Caco-2 (cell line): ENCODE results near the gene OR2J2. TPM values are rescaled to one million over a fixed set of nuclear protein-coding genes. Genes with fewer than 3 reads are reported as not detected.

Experiments
- BruUV-seq: library from RNA; stranded (reverse); fragments of 400-500 nt; replicated peaks from 2 replicates; lab custom pipeline; 2021; lab: Mats Ljungman, UMichigan
- CTCF ChIA-PET: fragments of 300-600 bp; sonication (Branson Sonifier 250); formaldehyde crosslinking; loops from one replicate; lab custom pipeline; 2022; ENCODE audit warnings: antibody characterized with exemption; lab: Charles Lee
- POLR2A ChIA-PET: fragments of 300-600 bp; sonication (Branson Sonifier 250); formaldehyde crosslinking; loops from one replicate; lab custom pipeline; 2022; ENCODE audit warnings: antibody characterized with exemption; lab: Charles Lee
- DNase-seq, 2 experiments: peaks; one replicate each; pipeline versions ENCODE4 v3.0.0 to v3.0.0-alpha.2; 2020 to 2022
- H3K27me3 ChIP-seq: replicated peaks from 2 replicates; pipeline ENCODE4 v1.6.0; 2011; ENCODE audit warnings: low read length; ENCODE audit not compliant: control insufficient read depth, insufficient read depth
- H3K36me3 ChIP-seq: 2 replicates; pipeline ENCODE4 v1.5.1; 2011; ENCODE audit warnings: low read length; ENCODE audit not compliant: control insufficient read depth, insufficient read depth
- H3K4me1 ChIP-seq: fragments of 250-450 bp; sonication (Bioruptor Pico); 2 replicates; pipeline ENCODE4 v1.5.1; 2020; ENCODE audit warnings: mild to moderate bottlenecking
- H3K4me3 ChIP-seq: 2 replicates; pipeline ENCODE4 v1.5.1; 2011; ENCODE audit warnings: low read depth, mild to moderate bottlenecking, control low read depth, low read length
- H3K9me3 ChIP-seq: fragments of 250-450 bp; sonication (Bioruptor Pico); 2 replicates; pipeline ENCODE4 v1.5.1; 2020; ENCODE audit warnings: mild to moderate bottlenecking, moderate library complexity
- H3K27ac Mint-ChIP-seq: one replicate; pipeline ENCODE4 v1.8.0; 2022; ENCODE audit warnings: mixed read lengths; ENCODE audit not compliant: unreplicated experiment
- H3K27me3 Mint-ChIP-seq: one replicate; pipeline ENCODE4 v1.8.0; 2022; ENCODE audit warnings: mixed read lengths; ENCODE audit not compliant: insufficient read depth, unreplicated experiment
- H3K36me3 Mint-ChIP-seq: one replicate; pipeline ENCODE4 v1.8.0; 2022; ENCODE audit warnings: mild to moderate bottlenecking, mixed read lengths; ENCODE audit not compliant: insufficient read depth, unreplicated experiment
- H3K4me1 Mint-ChIP-seq: one replicate; pipeline ENCODE4 v1.8.0; 2022; ENCODE audit warnings: low read depth, mixed read lengths; ENCODE audit not compliant: unreplicated experiment
- H3K4me3 Mint-ChIP-seq: one replicate; pipeline ENCODE4 v1.8.0; 2022; ENCODE audit warnings: mild to moderate bottlenecking, moderate library complexity, mixed read lengths; ENCODE audit not compliant: unreplicated experiment
- H3K9me3 Mint-ChIP-seq: one replicate; pipeline ENCODE4 v1.8.0; 2022; ENCODE audit warnings: mixed read lengths; ENCODE audit not compliant: unreplicated experiment
- intact Hi-C: fragments of 100-400 bp; cut with micrococcal nuclease; formaldehyde crosslinking; loops from one replicate; pipeline ENCODE4 v1.10.0; 2022; ENCODE audit not compliant: unreplicated experiment
- total RNA-seq: library from RNA; stranded (reverse); gene quantifications from 2 replicates; pipeline ENCODE4 v1.2.3, GENCODE V29; 2022
- TF ChIP-seq, protein P1 (sequence below), 2 experiments: fragments of 200-600 bp in 1 of 2; IDR thresholded peaks; 1 replicate in 1 of 2; 2 replicates in 1 of 2; pipeline versions ENCODE4 v1.5.1 to v1.8.0; 2011 to 2022; ENCODE audit warnings: antibody characterized with exemption in 1 of 2, control low read depth in 1 of 2, inconsistent platforms in 1 of 2, low read depth in 1 of 2, low read length in 1 of 2, mild to moderate bottlenecking in 1 of 2, moderate library complexity in 1 of 2; ENCODE audit not compliant: insufficient read depth in 1 of 2, severe bottlenecking in 1 of 2, unreplicated experiment in 1 of 2

Gene OR2J2
- total RNA-seq, 1 experiment from 2014 or later: not detected

DNA sequence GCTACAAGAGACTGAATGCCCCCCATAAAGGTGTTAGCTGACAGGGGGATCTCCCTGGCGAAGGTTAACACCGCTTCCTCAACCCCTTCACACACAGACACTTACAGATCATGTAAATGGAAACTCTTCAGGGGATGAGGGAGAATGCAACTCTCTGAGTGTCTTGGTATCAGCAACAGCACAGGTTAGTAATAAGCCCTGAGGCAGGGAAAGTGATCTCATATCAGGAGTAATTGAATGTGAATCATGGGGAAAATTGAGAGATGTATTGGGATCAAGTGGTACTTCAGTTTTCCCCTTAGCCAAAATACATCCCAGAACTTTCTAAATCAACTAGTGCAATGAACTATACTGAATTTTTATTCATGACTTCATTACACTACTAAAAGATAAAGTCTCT is 39.0 kb upstream of the OR2J2 start:
- no peak overlapping the region for H3K4me3 Mint-ChIP-seq
- POLR2A ChIA-PET: no interaction called here
- intact Hi-C loops: no loop called here
- H3K4me1 Mint-ChIP-seq: no peaks in the 10 kb centered on the region
- Histone ChIP-seq H3K9me3 (no peaks in the 10 kb centered on the region), H3K36me3 (no peaks in the 10 kb centered on the region), H3K4me3 (no peak overlapping the region), H3K4me1 (no peaks in the 10 kb centered on the region), H3K27me3 (no peaks in the 10 kb centered on the region)
- H3K27ac Mint-ChIP-seq: no peak overlapping the region
- no TSS peak for BruUV-seq
- H3K9me3 Mint-ChIP-seq: no peaks in the 10 kb centered on the region
- TF ChIP-seq, protein P1, sequence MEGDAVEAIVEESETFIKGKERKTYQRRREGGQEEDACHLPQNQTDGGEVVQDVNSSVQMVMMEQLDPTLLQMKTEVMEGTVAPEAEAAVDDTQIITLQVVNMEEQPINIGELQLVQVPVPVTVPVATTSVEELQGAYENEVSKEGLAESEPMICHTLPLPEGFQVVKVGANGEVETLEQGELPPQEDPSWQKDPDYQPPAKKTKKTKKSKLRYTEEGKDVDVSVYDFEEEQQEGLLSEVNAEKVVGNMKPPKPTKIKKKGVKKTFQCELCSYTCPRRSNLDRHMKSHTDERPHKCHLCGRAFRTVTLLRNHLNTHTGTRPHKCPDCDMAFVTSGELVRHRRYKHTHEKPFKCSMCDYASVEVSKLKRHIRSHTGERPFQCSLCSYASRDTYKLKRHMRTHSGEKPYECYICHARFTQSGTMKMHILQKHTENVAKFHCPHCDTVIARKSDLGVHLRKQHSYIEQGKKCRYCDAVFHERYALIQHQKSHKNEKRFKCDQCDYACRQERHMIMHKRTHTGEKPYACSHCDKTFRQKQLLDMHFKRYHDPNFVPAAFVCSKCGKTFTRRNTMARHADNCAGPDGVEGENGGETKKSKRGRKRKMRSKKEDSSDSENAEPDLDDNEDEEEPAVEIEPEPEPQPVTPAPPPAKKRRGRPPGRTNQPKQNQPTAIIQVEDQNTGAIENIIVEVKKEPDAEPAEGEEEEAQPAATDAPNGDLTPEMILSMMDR (IDR thresholded peaks at IDR 0.05; ENCODE audit: insufficient read depth in 1 of 2, low read depth in 1 of 2, low read length in 1 of 2, severe bottlenecking in 1 of 2, unreplicated experiment in 1 of 2): no peak
- DNase-seq: no peak
- H3K27me3 Mint-ChIP-seq: peaks cover 6% of the 10 kb centered on the region
- CTCF ChIA-PET: no interaction called here
- no peaks in the 10 kb centered on the region for H3K36me3 Mint-ChIP-seq

GRCh38 chr6:29137724-29138123 is 33.0 kb upstream of the OR2J2 start:
- Histone ChIP-seq H3K4me1 (peaks cover 13% of the 10 kb centered on the region), H3K4me3 (no peak overlapping the region), H3K9me3 (no peaks in the 10 kb centered on the region), H3K36me3 (no peaks in the 10 kb centered on the region), H3K27me3 (no peaks in the 10 kb centered on the region)
- CTCF ChIA-PET: no interaction called here
- no peaks in the 10 kb centered on the region for H3K9me3 Mint-ChIP-seq
- H3K4me1 Mint-ChIP-seq: peaks cover 6% of the 10 kb centered on the region
- H3K27ac Mint-ChIP-seq: no peak overlapping the region
- intact Hi-C loops: no loop called here
- no peak for DNase-seq
- TF ChIP-seq, protein P1 (IDR thresholded peaks at IDR 0.05; ENCODE audit: insufficient read depth in 1 of 2, low read depth in 1 of 2, low read length in 1 of 2, severe bottlenecking in 1 of 2, unreplicated experiment in 1 of 2): no peak
- BruUV-seq: no TSS peak
- POLR2A ChIA-PET: no interaction called here
- H3K27me3 Mint-ChIP-seq: no peaks in the 10 kb centered on the region
- no peak overlapping the region for H3K4me3 Mint-ChIP-seq
- no peaks in the 10 kb centered on the region for H3K36me3 Mint-ChIP-seq

DNA sequence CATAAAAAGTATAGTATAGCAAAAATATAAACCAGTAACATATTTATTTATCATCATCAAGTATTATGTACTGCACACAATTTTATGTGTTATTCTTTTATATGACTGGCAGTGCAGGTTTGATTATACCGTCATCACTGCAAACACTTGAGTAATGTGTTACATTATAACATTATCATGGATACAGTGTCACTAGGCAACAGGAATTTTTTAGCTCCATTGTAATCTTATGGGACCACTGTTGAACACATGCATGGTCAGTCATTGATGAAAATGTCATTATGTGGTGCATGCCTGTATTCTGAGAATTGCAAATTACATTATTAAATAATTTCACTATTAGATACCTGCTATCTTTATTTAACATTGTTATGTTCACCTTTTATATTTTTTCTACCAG is 29.1 kb upstream of the OR2J2 start:
- Histone ChIP-seq H3K36me3 (no peaks in the 10 kb centered on the region), H3K27me3 (no peaks in the 10 kb centered on the region), H3K9me3 (no peaks in the 10 kb centered on the region), H3K4me1 (peaks cover 31% of the 10 kb centered on the region), H3K4me3 (no peak overlapping the region)
- no TSS peak for BruUV-seq
- DNase-seq: no peak
- Mint-ChIP-seq H3K27ac (no peak overlapping the region), H3K9me3 (peaks cover 7% of the 10 kb centered on the region), H3K4me3 (no peak overlapping the region), H3K36me3 (no peaks in the 10 kb centered on the region), H3K4me1 (peaks cover 14% of the 10 kb centered on the region), H3K27me3 (no peaks in the 10 kb centered on the region)
- POLR2A ChIA-PET: no interaction called here
- TF ChIP-seq, protein P1 (IDR thresholded peaks at IDR 0.05; ENCODE audit: insufficient read depth in 1 of 2, low read depth in 1 of 2, low read length in 1 of 2, severe bottlenecking in 1 of 2, unreplicated experiment in 1 of 2): no peak
- CTCF ChIA-PET: no interaction called here
- intact Hi-C loops: no loop called here
